ENCODE measurements around the gene TMEM141.
"Not testable (repeated sequence)": the region's sequence is repeated elsewhere in the genome, so short reads cannot be mapped to it uniquely, and the experiment has no call there.

The TMEM141 gene

DNA sequence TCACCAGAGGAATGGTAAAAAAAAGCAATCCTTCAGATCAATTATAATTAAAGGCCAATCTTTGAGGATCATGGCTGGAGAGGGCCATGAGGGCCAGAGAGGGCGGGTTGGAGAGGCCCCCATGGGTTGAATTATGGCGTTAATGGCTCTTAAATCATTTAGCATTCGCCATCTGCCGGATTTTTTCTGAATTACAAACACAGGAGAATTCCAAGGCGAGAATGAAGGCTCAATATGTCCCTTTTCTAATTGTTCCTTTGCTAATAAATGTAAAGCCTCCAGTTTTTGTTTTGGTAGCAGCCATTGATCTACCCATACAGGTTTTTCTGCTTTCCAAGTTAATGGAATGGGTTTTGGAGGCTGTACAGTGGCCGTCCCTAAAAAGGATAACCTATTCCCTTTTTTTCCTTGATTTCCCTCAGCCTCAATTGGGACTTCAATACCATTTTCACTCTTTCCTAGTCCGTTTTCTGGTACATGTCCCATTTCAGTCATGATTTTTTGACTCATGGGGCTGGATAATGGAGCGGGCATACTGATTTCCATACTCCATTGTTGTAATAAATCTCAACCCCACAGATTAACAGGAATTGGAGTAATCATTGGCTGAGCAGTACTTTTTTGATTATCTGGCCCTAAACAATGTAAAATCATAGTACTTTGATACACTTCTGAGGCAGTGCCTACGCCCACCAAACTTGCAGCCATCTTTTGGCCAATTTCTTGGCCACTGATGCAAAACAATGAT is 6.7 kb upstream of the TMEM141 start:
- H2AFZ ChIP-seq (ENCODE audit: low read depth, low read length): no peak overlapping the region
- no peaks in the 10 kb centered on the region for H3K9me3 ChIP-seq (ENCODE audit: insufficient read depth, low read length)

GRCh38 chr9:136784997-136785361 is 6.2 kb upstream of the TMEM141 start:
- Histone ChIP-seq H3K36me3 (replicated peaks; ENCODE audit: low read depth, low read length) (no peaks in the 10 kb centered on the region), H3K9me3 (ENCODE audit: insufficient read depth, low read length) (no peaks in the 10 kb centered on the region), H3K4me3 (ENCODE audit: low read length) (no peak overlapping the region), H3K79me2 (ENCODE audit: low read length) (no peaks in the 10 kb centered on the region), H3K4me2 (ENCODE audit: low read length) (no peak overlapping the region), H3K27ac (ENCODE audit: low read length) (no peak overlapping the region), H4K20me1 (ENCODE audit: insufficient read depth, low read length) (no peaks in the 10 kb centered on the region), H3K27me3 (ENCODE audit: low read depth, low read length) (peaks cover 18% of the 10 kb centered on the region), H2AFZ (ENCODE audit: low read depth, low read length) (no peak overlapping the region), H3K4me1 (ENCODE audit: low read length) (peaks cover 41% of the 10 kb centered on the region), H3K9ac (ENCODE audit: low read length) (no peak overlapping the region)
- no peak for TF ChIP-seq EZH2phosphoT487 (IDR thresholded peaks at IDR 0.05; ENCODE audit: low read depth)
- TF ChIP-seq, protein P1, sequence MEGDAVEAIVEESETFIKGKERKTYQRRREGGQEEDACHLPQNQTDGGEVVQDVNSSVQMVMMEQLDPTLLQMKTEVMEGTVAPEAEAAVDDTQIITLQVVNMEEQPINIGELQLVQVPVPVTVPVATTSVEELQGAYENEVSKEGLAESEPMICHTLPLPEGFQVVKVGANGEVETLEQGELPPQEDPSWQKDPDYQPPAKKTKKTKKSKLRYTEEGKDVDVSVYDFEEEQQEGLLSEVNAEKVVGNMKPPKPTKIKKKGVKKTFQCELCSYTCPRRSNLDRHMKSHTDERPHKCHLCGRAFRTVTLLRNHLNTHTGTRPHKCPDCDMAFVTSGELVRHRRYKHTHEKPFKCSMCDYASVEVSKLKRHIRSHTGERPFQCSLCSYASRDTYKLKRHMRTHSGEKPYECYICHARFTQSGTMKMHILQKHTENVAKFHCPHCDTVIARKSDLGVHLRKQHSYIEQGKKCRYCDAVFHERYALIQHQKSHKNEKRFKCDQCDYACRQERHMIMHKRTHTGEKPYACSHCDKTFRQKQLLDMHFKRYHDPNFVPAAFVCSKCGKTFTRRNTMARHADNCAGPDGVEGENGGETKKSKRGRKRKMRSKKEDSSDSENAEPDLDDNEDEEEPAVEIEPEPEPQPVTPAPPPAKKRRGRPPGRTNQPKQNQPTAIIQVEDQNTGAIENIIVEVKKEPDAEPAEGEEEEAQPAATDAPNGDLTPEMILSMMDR (IDR thresholded peaks at IDR 0.05; ENCODE audit: low read depth, low read length): no peak

More for the DNA sequence above, 6.7 kb upstream of the TMEM141 start:
- Histone ChIP-seq H3K4me2 (ENCODE audit: low read length) (no peak overlapping the region), H3K36me3 (replicated peaks; ENCODE audit: low read depth, low read length) (no peaks in the 10 kb centered on the region), H3K4me1 (ENCODE audit: low read length) (peaks cover 35% of the 10 kb centered on the region), H3K27ac (ENCODE audit: low read length) (no peak overlapping the region), H3K79me2 (ENCODE audit: low read length) (no peaks in the 10 kb centered on the region), H4K20me1 (ENCODE audit: insufficient read depth, low read length) (no peaks in the 10 kb centered on the region), H3K4me3 (ENCODE audit: low read length) (no peak overlapping the region), H3K27me3 (ENCODE audit: low read depth, low read length) (peaks cover 24% of the 10 kb centered on the region), H3K9ac (ENCODE audit: low read length) (no peak overlapping the region)
- no peak for TF ChIP-seq EZH2phosphoT487 (IDR thresholded peaks at IDR 0.05; ENCODE audit: low read depth)
- TF ChIP-seq, protein P1 (IDR thresholded peaks at IDR 0.05; ENCODE audit: low read depth, low read length): peak; percentile 54

- H3K9ac ChIP-seq (ENCODE audit: low read length); H2AFZ ChIP-seq (ENCODE audit: low read depth, low read length); H3K36me3 ChIP-seq (replicated peaks; ENCODE audit: low read depth, low read length); H3K9me3 ChIP-seq (ENCODE audit: insufficient read depth, low read length); H3K27ac ChIP-seq (ENCODE audit: low read length); H3K79me2 ChIP-seq (ENCODE audit: low read length); H4K20me1 ChIP-seq (ENCODE audit: insufficient read depth, low read length); H3K4me2 ChIP-seq (ENCODE audit: low read length); H3K4me3 ChIP-seq (ENCODE audit: low read length): not testable (repeated sequence)
- H3K4me1 ChIP-seq (ENCODE audit: low read length): peaks cover 47% of the 10 kb centered on the region
- H3K27me3 ChIP-seq (ENCODE audit: low read depth, low read length): peaks cover 12% of the 10 kb centered on the region
Measured at GRCh38 chr9:136785565-136786355, 5.4 kb upstream of the TMEM141 start.

DNA sequence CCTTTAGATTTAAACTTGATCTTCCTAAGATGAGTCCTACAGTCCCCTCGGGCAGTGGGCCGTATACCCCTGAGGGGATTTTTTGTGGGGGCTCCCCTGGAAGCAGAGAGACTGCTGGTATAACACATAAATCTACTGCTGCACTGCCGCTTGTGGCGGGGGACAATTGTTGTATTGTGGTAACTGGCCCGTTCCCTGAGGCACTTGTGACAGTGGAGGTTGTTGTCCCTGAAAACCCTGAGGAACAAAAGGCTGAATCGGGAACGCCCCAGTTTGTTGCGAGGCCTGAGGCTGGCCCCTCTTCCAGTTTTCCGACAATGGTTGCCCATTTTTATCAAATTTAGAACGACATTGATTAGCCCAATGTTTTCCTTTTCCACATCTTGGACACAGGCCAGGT is 4.7 kb upstream of the TMEM141 start:
- no peak overlapping the region for H3K4me3 ChIP-seq (ENCODE audit: low read length)
- peaks cover 12% of the 10 kb centered on the region for H3K27me3 ChIP-seq (ENCODE audit: low read depth, low read length)
- no peak overlapping the region for H3K27ac ChIP-seq (ENCODE audit: low read length)
- no peak overlapping the region for H2AFZ ChIP-seq (ENCODE audit: low read depth, low read length)
- no peaks in the 10 kb centered on the region for H3K9me3 ChIP-seq (ENCODE audit: insufficient read depth, low read length)
- no peaks in the 10 kb centered on the region for H3K79me2 ChIP-seq (ENCODE audit: low read length)
- peaks cover 47% of the 10 kb centered on the region for H3K4me1 ChIP-seq (ENCODE audit: low read length)
- no peaks in the 10 kb centered on the region for H4K20me1 ChIP-seq (ENCODE audit: insufficient read depth, low read length)
- TF ChIP-seq, protein P1 (IDR thresholded peaks at IDR 0.05; ENCODE audit: low read depth, low read length): no peak
- TF ChIP-seq EZH2phosphoT487 (IDR thresholded peaks at IDR 0.05; ENCODE audit: low read depth): no peak
- no peak overlapping the region for H3K9ac ChIP-seq (ENCODE audit: low read length)
- H3K36me3 ChIP-seq (replicated peaks; ENCODE audit: low read depth, low read length): no peaks in the 10 kb centered on the region
- no peak overlapping the region for H3K4me2 ChIP-seq (ENCODE audit: low read length)

DNA sequence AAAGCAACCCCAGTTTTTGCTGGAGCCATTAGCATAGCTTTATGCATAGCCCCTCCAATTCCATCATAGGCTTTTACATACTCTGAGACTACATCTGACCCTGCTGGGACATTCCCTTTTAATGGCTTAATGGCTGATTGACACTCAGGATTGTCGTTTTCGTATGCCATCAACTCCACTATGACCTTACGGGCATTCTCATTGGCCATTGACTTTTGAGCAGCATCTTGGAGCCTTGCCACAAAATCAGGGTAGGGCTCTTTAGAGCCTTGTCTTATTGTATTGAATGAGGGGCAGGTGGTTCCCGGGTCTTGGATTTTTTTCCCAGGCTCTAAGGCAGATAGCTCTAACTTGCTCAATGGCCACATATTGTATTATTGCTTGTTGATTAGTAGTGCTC is 4.2 kb upstream of the TMEM141 start:
- not testable (repeated sequence) for H3K27ac ChIP-seq (ENCODE audit: low read length); H3K79me2 ChIP-seq (ENCODE audit: low read length); H4K20me1 ChIP-seq (ENCODE audit: insufficient read depth, low read length); H3K9me3 ChIP-seq (ENCODE audit: insufficient read depth, low read length); H2AFZ ChIP-seq (ENCODE audit: low read depth, low read length); H3K36me3 ChIP-seq (replicated peaks; ENCODE audit: low read depth, low read length); H3K4me2 ChIP-seq (ENCODE audit: low read length); H3K9ac ChIP-seq (ENCODE audit: low read length); H3K4me3 ChIP-seq (ENCODE audit: low read length)
- peaks cover 48% of the 10 kb centered on the region for H3K4me1 ChIP-seq (ENCODE audit: low read length)
- H3K27me3 ChIP-seq (ENCODE audit: low read depth, low read length): peaks cover 12% of the 10 kb centered on the region

Data from OCI-LY3 (cell line).